ENCODE data around the gene KRT84. TPM values are rescaled to one million over a fixed set of nuclear protein-coding genes. Genes with fewer than 3 reads are reported as not detected.

The KRT84 gene
- total and polyA plus RNA-seq, 9 of the 15 experiments (the other 6 are each of a cell fraction or from before 2014, with no cell fraction given) = not detected

- TF ChIP-seq CHD7 (IDR thresholded peaks at IDR 0.05; ENCODE audit: low read depth, low read length) = no peak
- no peak for TF ChIP-seq ZNF280B (CRISPR knock-in tag; IDR thresholded peaks at IDR 0.05)
Measured at GRCh38 chr12:52423661-52424500, 38.4 kb upstream of the KRT84 start (continued).
